NCI-H748 treated with DMSO at 0.1 percent for 48 hours (cell line): Measurements from ENCODE around the gene NOS3.
A peak's percentile ranks its signal among the peaks of the same experiment; 100 is the strongest.

Experiments used
- DNase-seq: peaks from one replicate; lab custom pipeline; 2025; lab: John Stamatoyannopoulos, UW

The NOS3 gene

DNA sequence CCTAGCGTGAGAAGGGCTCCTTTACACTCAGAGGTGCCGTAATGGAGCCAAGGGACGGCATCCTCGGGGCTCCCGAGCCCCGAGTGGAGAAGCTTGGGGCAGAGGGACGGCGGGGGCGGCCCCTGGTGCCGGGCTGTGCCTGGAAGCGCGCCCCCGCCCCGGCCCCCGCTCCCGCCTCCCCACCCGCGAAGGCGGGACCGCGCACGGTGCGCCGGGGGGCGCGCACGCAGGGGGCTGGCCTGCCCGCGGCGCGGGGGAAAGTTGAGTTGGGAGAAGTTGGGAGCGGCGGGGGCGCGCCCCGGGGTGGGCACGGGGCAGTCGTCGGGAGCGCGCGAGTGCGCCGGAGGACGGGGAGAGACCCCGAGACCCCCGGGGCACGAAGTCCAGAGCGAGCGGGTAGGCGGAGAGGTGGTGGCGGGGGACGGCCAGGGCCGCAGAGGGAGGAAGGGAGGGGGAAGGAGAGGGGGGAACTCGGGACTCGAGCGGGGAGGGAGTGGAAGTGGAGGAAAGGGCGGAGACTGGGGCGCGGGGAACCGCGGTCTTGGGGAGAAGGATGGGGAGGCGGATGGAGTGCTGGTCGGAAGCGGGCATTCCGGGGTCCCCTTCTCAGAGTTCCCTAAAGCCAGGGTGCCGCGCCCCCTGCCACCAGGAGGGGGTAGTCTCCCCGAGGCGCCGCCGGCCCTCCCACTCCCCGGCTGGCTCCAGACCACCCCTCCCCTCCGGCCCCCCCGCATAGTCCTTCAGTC, 68.7 kb downstream of the NOS3 start, which contains the start of gene SLC4A2:
Gene SLC4A2 (plus strand): TSS at position 223 of the 746 bp plus-strand sequence. CDS start 2,399 bp downstream, outside the sequence.
- peak; percentile 39 for DNase-seq

DNA sequence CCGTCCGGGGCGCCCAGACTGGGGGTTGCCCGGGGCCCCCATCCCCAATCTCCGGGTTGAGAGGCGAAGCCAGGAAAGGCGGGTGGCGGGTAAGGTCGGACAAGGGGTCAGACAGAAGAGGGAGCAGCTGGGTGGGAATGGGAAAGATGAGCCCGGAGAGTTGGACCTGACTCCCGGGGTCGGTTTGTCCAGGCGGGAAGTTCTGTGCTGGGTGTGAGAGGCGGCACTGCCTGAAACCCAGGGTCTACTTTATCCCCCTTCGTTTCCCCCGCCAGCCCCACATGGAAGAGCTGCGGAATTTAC, 69.2 kb downstream of the NOS3 start:
- DNase-seq: no peak

DNA sequence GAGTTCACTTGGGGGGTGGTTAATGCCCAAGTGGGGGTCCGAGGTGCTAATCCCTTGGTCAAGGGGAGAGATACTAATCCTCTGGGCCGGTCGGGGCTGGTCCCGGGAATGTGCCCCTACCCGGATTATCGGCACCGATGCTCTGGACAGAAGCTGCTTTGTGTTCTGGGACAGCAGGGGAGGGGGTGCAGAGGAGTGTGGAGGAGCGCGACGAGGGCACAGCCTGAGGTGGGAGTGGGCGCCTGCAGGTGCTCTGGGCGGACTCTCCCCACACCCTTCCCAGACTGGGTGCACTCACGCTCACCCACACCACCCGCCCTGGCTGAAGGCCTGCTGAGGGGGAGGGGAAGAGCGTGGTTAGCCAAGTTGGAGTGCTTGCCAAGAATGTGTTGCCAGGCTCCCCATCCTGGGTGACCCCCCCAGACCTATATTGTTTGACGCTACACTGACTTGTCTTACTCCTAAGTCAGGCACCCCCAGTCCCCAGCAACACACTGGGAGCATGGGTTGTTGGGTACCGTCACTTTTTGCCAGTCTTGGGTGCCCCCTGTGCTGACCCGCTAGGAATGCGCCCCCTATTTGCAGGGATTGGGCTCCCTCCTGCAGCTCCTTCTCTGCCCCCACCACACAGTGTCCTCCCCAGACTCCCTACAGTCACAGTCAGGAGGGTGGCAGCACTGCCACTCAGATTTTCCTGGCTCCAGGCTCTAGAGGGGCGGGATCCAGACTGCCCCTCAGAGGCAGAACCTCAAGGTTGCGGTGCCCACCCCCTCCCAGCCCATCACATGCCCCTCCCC, 69.8 kb downstream of the NOS3 start:
- DNase-seq: no peak

GRCh38 chr7:151061213-151062110, 70.6 kb downstream of the NOS3 start:
- DNase-seq: no peak

GRCh38 chr7:151062111-151062398, 71.2 kb downstream of the NOS3 start:
- no peak for DNase-seq

GRCh38 chr7:151062399-151063211, 71.8 kb downstream of the NOS3 start:
- DNase-seq: no peak

GRCh38 chr7:151063212-151063561, 72.4 kb downstream of the NOS3 start:
- no peak for DNase-seq
